Measurements from ENCODE around the gene ADPRS.

The ADPRS gene

GRCh38 chr1:36087233-36088123 lies 1.2 kb upstream of the ADPRS start:
- DNase-seq, result no peak

GRCh38 chr1:36088265-36088576 lies 471 bp upstream of the ADPRS start:
- DNase-seq, result no peak

GRCh38 chr1:36089393-36090121 lies 865 bp downstream of the ADPRS start:
- DNase-seq, result no peak

- DNase-seq, result no peak
Measured at GRCh38 chr1:36091141-36091540, 2.4 kb downstream of the ADPRS start.

GRCh38 chr1:36091698-36092097 lies 3.0 kb downstream of the ADPRS start:
- no peak for DNase-seq

GRCh38 chr1:36092166-36092797 lies 3.6 kb downstream of the ADPRS start:
- DNase-seq, result no peak

- DNase-seq, result no peak
Measured at GRCh38 chr1:36092798-36093185, 4.1 kb downstream of the ADPRS start.

- no peak for DNase-seq
Measured at GRCh38 chr1:36093226-36093625, 4.5 kb downstream of the ADPRS start.

GRCh38 chr1:36093929-36094328 lies 5.2 kb downstream of the ADPRS start:
- DNase-seq, result no peak

- DNase-seq, result no peak
Measured at GRCh38 chr1:36094621-36095061, 5.9 kb downstream of the ADPRS start.

- no peak for DNase-seq
Measured at GRCh38 chr1:36095760-36096405, 7.2 kb downstream of the ADPRS start.

- no peak for DNase-seq
Measured at GRCh38 chr1:36096500-36097432, 8.1 kb downstream of the ADPRS start.

- no peak for DNase-seq
Measured at GRCh38 chr1:36097693-36098585, 9.2 kb downstream of the ADPRS start.

GRCh38 chr1:36098650-36099365 lies 10.1 kb downstream of the ADPRS start:
- DNase-seq, result no peak

- peak; percentile 57 for DNase-seq
Measured at GRCh38 chr1:36099681-36100341, 11.1 kb downstream of the ADPRS start.

GRCh38 chr1:36100376-36100775 lies 11.7 kb downstream of the ADPRS start:
- DNase-seq, result no peak

GRCh38 chr1:36101546-36101945 lies 12.9 kb downstream of the ADPRS start:
- DNase-seq, result no peak

- DNase-seq, result no peak
Measured at GRCh38 chr1:36106269-36106668, 17.6 kb downstream of the ADPRS start.

GRCh38 chr1:36107394-36107793 lies 18.7 kb downstream of the ADPRS start:
- no peak for DNase-seq

GRCh38 chr1:36108314-36108713 lies 19.6 kb downstream of the ADPRS start:
- DNase-seq, result no peak

Data from activated effector memory CD4-positive, alpha-beta T cell treated with Interleukin-2 at 50 U/mL for 16 hours (primary cell).